Panc1 (cell line): ENCODE results near the gene RBSN. TPM values are rescaled to one million over a fixed set of nuclear protein-coding genes. Genes with fewer than 3 reads are reported as not detected.

Experiments
- ATAC-seq: fragments of 200-7000 bp; cut with Tn5 transposase; 2 replicates; pipeline ENCODE4 v1.9.1; 2020; ENCODE audit warnings: mild to moderate bottlenecking, moderate library complexity
- BruUV-seq: library from RNA; stranded (reverse); fragments of 400-500 nt; replicated peaks from 2 replicates; lab custom pipeline; 2021; lab: Mats Ljungman, UMichigan
- CTCF ChIA-PET: fragments of 300-600 bp; sonication (Branson Sonifier 250); formaldehyde crosslinking; loops from one replicate; lab custom pipeline; 2022; ENCODE audit warnings: antibody characterized with exemption; lab: Charles Lee
- POLR2A ChIA-PET: fragments of 300-600 bp; sonication (Branson Sonifier 250); formaldehyde crosslinking; loops from one replicate; lab custom pipeline; 2022; ENCODE audit warnings: antibody characterized with exemption; lab: Charles Lee
- DNase-seq: peaks from one replicate; pipeline ENCODE4 v3.0.0-alpha.2; 2010; ENCODE audit warnings: low read depth, low spot score
- H3K27ac ChIP-seq: 2 replicates; pipeline ENCODE4 v1.5.1; 2011; ENCODE audit warnings: mild to moderate bottlenecking, low read length, inconsistent platforms
- H3K27me3 ChIP-seq: fragments of 200-500 bp; sonication (Bioruptor generic); 2 replicates; pipeline ENCODE4 v1.6.0; 2014; ENCODE audit warnings: low read length, inconsistent platforms; ENCODE audit not compliant: control insufficient read depth, insufficient read depth
- H3K36me3 ChIP-seq: fragments of 200-500 bp; sonication (Bioruptor generic); 2 replicates; pipeline ENCODE4 v1.5.1; 2014; ENCODE audit warnings: inconsistent platforms, mild to moderate bottlenecking, low read length, moderate library complexity; ENCODE audit not compliant: control insufficient read depth, insufficient read depth
- H3K4me1 ChIP-seq: 2 replicates; pipeline ENCODE4 v1.5.1; 2011; ENCODE audit warnings: inconsistent platforms, mild to moderate bottlenecking, low read length, moderate library complexity; ENCODE audit not compliant: control insufficient read depth, insufficient read depth
- H3K4me3 ChIP-seq, 2 experiments: 2 replicates each; pipeline ENCODE4 v1.5.1; 2011 to 2012; ENCODE audit warnings: low read depth in 2 of 2, low read length in 2 of 2, mild to moderate bottlenecking in 2 of 2, inconsistent platforms in 1 of 2, moderate library complexity in 1 of 2
- H3K9me3 ChIP-seq: fragments of 200-500 bp; sonication (Bioruptor generic); 2 replicates; pipeline ENCODE4 v1.5.1; 2014; ENCODE audit warnings: low read depth, mild to moderate bottlenecking, inconsistent platforms, low read length, moderate library complexity; ENCODE audit not compliant: control insufficient read depth, insufficient read depth
- CTCF ChIP-seq: fragments of 450-650 bp; IDR thresholded peaks from 2 replicates; pipeline ENCODE4 v1.5.1; 2017; ENCODE audit warnings: mild to moderate bottlenecking
- POLR2AphosphoS5 ChIP-seq: IDR thresholded peaks from 2 replicates; pipeline ENCODE4 v1.6.1; 2012; ENCODE audit warnings: mild to moderate bottlenecking, low read depth, low read length, moderate library complexity
- REST ChIP-seq, 2 experiments: IDR thresholded peaks; 2 replicates each; pipeline ENCODE4 v1.6.1; 2011 to 2012; ENCODE audit warnings: low read depth in 2 of 2, control low read depth in 1 of 2, low read length in 1 of 2, mild to moderate bottlenecking in 1 of 2, moderate library complexity in 1 of 2; ENCODE audit not compliant: insufficient read depth in 1 of 2
- SIN3A ChIP-seq: IDR thresholded peaks from 2 replicates; pipeline ENCODE4 v1.6.1; 2012; ENCODE audit warnings: low read depth, mild to moderate bottlenecking, low read length, moderate library complexity, borderline replicate concordance; ENCODE audit not compliant: insufficient read depth
- TCF7L2 ChIP-seq: IDR thresholded peaks from 2 replicates; pipeline ENCODE4 v1.6.1; 2011; ENCODE audit warnings: mild to moderate bottlenecking, low read depth, low read length, inconsistent platforms
- in situ Hi-C: cut with HindIII; loops from 2 replicates; pipeline ENCODE4 v1.10.0; 2016; ENCODE audit warnings: low sequenced_read_pairs, low pct_unique_long_range_greater_than_20kb
- intact Hi-C: fragments of 100-400 bp; cut with micrococcal nuclease; formaldehyde crosslinking; loops from one replicate; pipeline ENCODE4 v1.10.0; 2022; ENCODE audit not compliant: unreplicated experiment
- total RNA-seq: library from RNA; stranded (reverse); gene quantifications from one replicate; pipeline ENCODE4 v1.2.1, GENCODE V29; 2021; ENCODE audit not compliant: unreplicated experiment

Gene RBSN
- total RNA-seq, 1 experiment from 2014 or later, result 13.6 TPM

DNA sequence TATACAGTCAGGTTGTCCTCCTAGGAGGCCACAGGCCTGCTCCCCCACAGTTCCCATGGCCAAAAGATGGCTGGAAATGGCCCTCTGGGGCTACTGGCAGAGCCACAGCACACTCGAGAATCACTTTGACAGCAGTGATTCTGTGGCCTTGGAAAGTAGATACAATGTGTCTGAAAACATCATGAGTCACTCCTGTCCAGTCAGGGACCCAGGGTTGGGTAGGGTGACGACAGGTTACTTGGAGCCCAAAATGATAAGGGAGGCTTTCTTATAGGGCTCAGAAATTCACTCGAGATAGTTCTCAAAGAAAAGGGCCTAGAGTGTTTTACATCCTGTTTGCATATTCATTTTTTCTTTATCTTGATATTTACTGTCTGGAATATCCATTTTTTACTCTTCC lies 58.1 kb downstream of the RBSN start:
- no peaks in the 10 kb centered on the region for H3K4me1 ChIP-seq
- TF ChIP-seq TCF7L2 (no peak), REST (IDR thresholded peaks at IDR 0.05; ENCODE audit: insufficient read depth in 1 of 2, low read depth in 2 of 2, low read length in 1 of 2) (no peak), POLR2AphosphoS5 (no peak), SIN3A (no peak), CTCF (no peak)
- H3K36me3 ChIP-seq, result peaks cover 13% of the 10 kb centered on the region
- ChIA-PET CTCF (no interaction called here), POLR2A (no interaction called here)
- H3K27me3 ChIP-seq, result no peaks in the 10 kb centered on the region
- no TSS peak for BruUV-seq
- intact Hi-C loops, result no loop called here
- in situ Hi-C loops, result no loop called here
- no peak for DNase-seq
- ATAC-seq, result no peak
- no peak overlapping the region for H3K27ac ChIP-seq
- H3K4me3 ChIP-seq, result no peak overlapping the region
- no peaks in the 10 kb centered on the region for H3K9me3 ChIP-seq

DNA sequence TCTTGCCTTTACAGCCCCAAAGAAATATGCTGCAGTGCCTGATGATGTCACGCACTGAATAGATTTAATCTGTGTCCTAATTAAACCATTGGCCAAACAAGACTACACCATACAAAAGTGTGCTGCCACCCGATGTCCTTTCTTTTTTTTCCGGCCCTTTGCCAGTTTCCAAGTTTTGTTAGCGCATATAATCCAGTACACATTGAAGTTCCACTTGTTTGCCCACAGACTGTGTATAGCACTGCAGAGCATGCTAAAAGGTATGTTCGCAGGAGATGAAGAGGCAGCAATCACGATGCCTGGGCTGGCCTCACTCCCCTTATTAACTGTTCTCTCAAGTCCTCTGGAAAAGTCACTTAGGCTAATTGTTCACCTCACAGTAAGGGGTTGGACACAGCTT lies 60.6 kb downstream of the RBSN start:
- Histone ChIP-seq H3K27ac (no peak overlapping the region), H3K9me3 (no peaks in the 10 kb centered on the region), H3K4me3 (no peak overlapping the region), H3K4me1 (no peaks in the 10 kb centered on the region), H3K36me3 (peaks cover 8% of the 10 kb centered on the region), H3K27me3 (no peaks in the 10 kb centered on the region)
- no peak for DNase-seq
- ChIA-PET CTCF (no interaction called here), POLR2A (interaction anchor here (1.1 kb wide), 1 partner anchor 9 kb away, joined by 3 read pairs; no protein-coding TSS in a partner anchor)
- intact Hi-C loops, result loop anchor here (10.0 kb wide), 1 partner anchor 114 kb away; no protein-coding TSS in a partner anchor
- ATAC-seq, result no peak
- BruUV-seq, result no TSS peak
- no peak for TF ChIP-seq TCF7L2
- no peak for TF ChIP-seq CTCF
- no peak for TF ChIP-seq SIN3A
- TF ChIP-seq REST (IDR thresholded peaks at IDR 0.05; ENCODE audit: insufficient read depth in 1 of 2, low read depth in 2 of 2, low read length in 1 of 2), result no peak
- no peak for TF ChIP-seq POLR2AphosphoS5
- in situ Hi-C loops, result no loop called here
